GM12892 (cell line): ENCODE results near the gene LRRC74A.

ENCODE experiments used
- DNase-seq: peaks from one replicate; pipeline ENCODE4 v3.0.0; 2011; ENCODE audit not compliant: insufficient read length
- FAIRE-seq: peaks from 2 replicates; lab custom pipeline; 2011; peaks lifted over from hg19 to GRCh38; lab: Jason Lieb, UNC
- POLR2A ChIP-seq: IDR thresholded peaks from 2 replicates; pipeline ENCODE4 v1.6.1; 2011; ENCODE audit warnings: low read depth, low read length, control low read depth
- POLR2AphosphoS5 ChIP-seq: IDR thresholded peaks from 2 replicates; pipeline ENCODE4 v1.6.1; 2011; ENCODE audit warnings: low read depth, low read length, control low read depth
- TAF1 ChIP-seq: IDR thresholded peaks from 2 replicates; pipeline ENCODE4 v1.6.1; 2011; ENCODE audit warnings: low read depth, mild to moderate bottlenecking, control low read depth, low read length, borderline replicate concordance

The LRRC74A gene

GRCh38 chr14:76918782-76919394 lies 92.7 kb downstream of the LRRC74A start:
- no peak for FAIRE-seq
- TF ChIP-seq POLR2AphosphoS5 (no peak), POLR2A (no peak), TAF1 (no peak)
- no peak for DNase-seq
